ENCODE data around the gene KLK12.

The KLK12 gene

GRCh38 chr19:51034704-51035103 lies at the start of gene KLK12:
TSS of gene KLK12 (minus strand) at chr19:51035002. CDS start at chr19:51034621, 381 bp downstream.
- no peak for DNase-seq

- no peak for DNase-seq
Observed at GRCh38 chr19:51084505-51084904, 49.7 kb upstream of the KLK12 start.

GRCh38 chr19:51083783-51084182 lies 49.0 kb upstream of the KLK12 start:
- no peak for DNase-seq

GRCh38 chr19:51083181-51083580 lies 48.4 kb upstream of the KLK12 start:
- DNase-seq: no peak

- no peak for DNase-seq
Observed at GRCh38 chr19:51082611-51083010, 47.8 kb upstream of the KLK12 start, which contains the start of gene KLK14. TSS of gene KLK14 (minus strand) at chr19:51082887. CDS start at chr19:51082614, 273 bp downstream.

- no peak for DNase-seq
Observed at GRCh38 chr19:51081476-51081875, 46.7 kb upstream of the KLK12 start.

- DNase-seq: no peak
Observed at GRCh38 chr19:51079481-51080110, 44.8 kb upstream of the KLK12 start.

- no peak for DNase-seq
Observed at GRCh38 chr19:51078731-51079130, 43.9 kb upstream of the KLK12 start.

GRCh38 chr19:51078104-51078503 lies 43.3 kb upstream of the KLK12 start:
- no peak for DNase-seq

GRCh38 chr19:51076631-51077213 lies 41.9 kb upstream of the KLK12 start:
- DNase-seq: no peak

GRCh38 chr19:51075998-51076397 lies 41.2 kb upstream of the KLK12 start:
- no peak for DNase-seq

GRCh38 chr19:51071095-51071405 lies 36.2 kb upstream of the KLK12 start:
- no peak for DNase-seq

- DNase-seq: no peak
Observed at GRCh38 chr19:51070334-51071094, 35.7 kb upstream of the KLK12 start.

GRCh38 chr19:51066393-51067186 lies 31.8 kb upstream of the KLK12 start:
- DNase-seq: no peak

- no peak for DNase-seq
Observed at GRCh38 chr19:51065221-51065960, 30.6 kb upstream of the KLK12 start.

GRCh38 chr19:51064534-51065220 lies 29.9 kb upstream of the KLK12 start, which contains the start of gene KLK13:
TSS of gene KLK13 (minus strand) at chr19:51065092. CDS start at chr19:51065067, 25 bp downstream.
- no peak for DNase-seq

GRCh38 chr19:51063664-51064063 lies 28.9 kb upstream of the KLK12 start:
- DNase-seq: no peak

GRCh38 chr19:51060973-51061372 lies 26.2 kb upstream of the KLK12 start:
- DNase-seq: no peak

- DNase-seq: no peak
Observed at GRCh38 chr19:51060336-51060735, 25.5 kb upstream of the KLK12 start.

- no peak for DNase-seq
Observed at GRCh38 chr19:51059715-51060114, 24.9 kb upstream of the KLK12 start.

- no peak for DNase-seq
Observed at GRCh38 chr19:51055866-51056265, 21.1 kb upstream of the KLK12 start.

- DNase-seq: no peak
Observed at GRCh38 chr19:51047031-51047335, 12.2 kb upstream of the KLK12 start.

Data from CD4-positive, alpha-beta T cell treated with Interleukin-10 for 1 hour (primary cell).